ENCODE results near the gene ITGB7.

The ITGB7 gene

DNA sequence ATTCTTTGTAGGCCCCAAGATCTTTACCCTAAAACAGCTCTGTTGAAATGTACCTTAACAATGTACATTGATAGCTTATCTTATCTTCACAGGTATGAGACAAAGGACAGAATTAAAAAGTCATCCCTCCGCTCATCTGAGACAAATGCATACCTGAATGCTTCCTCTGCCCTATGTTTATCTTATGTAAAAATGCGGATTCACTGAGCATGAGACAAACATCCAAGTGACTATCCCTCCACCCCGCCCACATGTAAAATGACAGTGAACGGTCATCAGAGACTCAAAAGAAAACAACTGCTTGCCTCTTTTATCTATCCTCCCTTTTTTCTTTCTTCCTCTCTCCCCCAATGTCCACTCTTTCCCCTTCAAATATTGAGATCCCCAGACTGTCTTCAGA, 63.7 kb downstream of the ITGB7 start:
- no peak overlapping the region for H3K27ac ChIP-seq
- TF ChIP-seq ZFX (IDR thresholded peaks at IDR 0.05), result no peak
- TF ChIP-seq, protein P1, sequence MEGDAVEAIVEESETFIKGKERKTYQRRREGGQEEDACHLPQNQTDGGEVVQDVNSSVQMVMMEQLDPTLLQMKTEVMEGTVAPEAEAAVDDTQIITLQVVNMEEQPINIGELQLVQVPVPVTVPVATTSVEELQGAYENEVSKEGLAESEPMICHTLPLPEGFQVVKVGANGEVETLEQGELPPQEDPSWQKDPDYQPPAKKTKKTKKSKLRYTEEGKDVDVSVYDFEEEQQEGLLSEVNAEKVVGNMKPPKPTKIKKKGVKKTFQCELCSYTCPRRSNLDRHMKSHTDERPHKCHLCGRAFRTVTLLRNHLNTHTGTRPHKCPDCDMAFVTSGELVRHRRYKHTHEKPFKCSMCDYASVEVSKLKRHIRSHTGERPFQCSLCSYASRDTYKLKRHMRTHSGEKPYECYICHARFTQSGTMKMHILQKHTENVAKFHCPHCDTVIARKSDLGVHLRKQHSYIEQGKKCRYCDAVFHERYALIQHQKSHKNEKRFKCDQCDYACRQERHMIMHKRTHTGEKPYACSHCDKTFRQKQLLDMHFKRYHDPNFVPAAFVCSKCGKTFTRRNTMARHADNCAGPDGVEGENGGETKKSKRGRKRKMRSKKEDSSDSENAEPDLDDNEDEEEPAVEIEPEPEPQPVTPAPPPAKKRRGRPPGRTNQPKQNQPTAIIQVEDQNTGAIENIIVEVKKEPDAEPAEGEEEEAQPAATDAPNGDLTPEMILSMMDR (conservative IDR thresholded peaks at IDR 0.05), result no peak
